GM23338 (cell line): ENCODE results near the gene CTTN. TPM values are rescaled to one million over a fixed set of nuclear protein-coding genes. Genes with fewer than 3 reads are reported as not detected.

Experiments
- ATAC-seq: fragments of 200-7000 bp; cut with Tn5 transposase; 3 replicates; pipeline ENCODE4 v1.9.1; 2020
- DNase-seq: peaks from one replicate; pipeline ENCODE4 v3.0.0-alpha.2; 2015; ENCODE audit warnings: low spot score
- H2AFZ ChIP-seq: fragments of 200-600 bp; sonication (generic); 2 replicates; pipeline ENCODE4 v1.8.0; 2016; ENCODE audit warnings: antibody characterized with exemption, mild to moderate bottlenecking, moderate library complexity
- H3F3A ChIP-seq: fragments of 200-600 bp; sonication (generic); replicated peaks from 2 replicates; pipeline ENCODE4 v1.8.0; 2017; ENCODE audit warnings: antibody characterized with exemption, mixed run types, low read depth
- H3K27ac ChIP-seq: fragments of 200-600 bp; sonication (generic); 2 replicates; pipeline ENCODE4 v1.6.1; 2016; ENCODE audit warnings: low read depth
- H3K27me3 ChIP-seq: fragments of 200-600 bp; sonication (generic); 2 replicates; pipeline ENCODE4 v1.8.0; 2016; ENCODE audit warnings: mild to moderate bottlenecking, mixed run types, moderate library complexity; ENCODE audit not compliant: insufficient read depth
- H3K36me3 ChIP-seq: fragments of 200-600 bp; sonication (generic); 2 replicates; pipeline ENCODE4 v1.8.0; 2016; ENCODE audit warnings: mild to moderate bottlenecking; ENCODE audit not compliant: insufficient read depth
- H3K4me1 ChIP-seq: fragments of 200-600 bp; sonication (generic); 2 replicates; pipeline ENCODE4 v1.8.0; 2016; ENCODE audit warnings: mild to moderate bottlenecking, moderate library complexity; ENCODE audit not compliant: insufficient read depth
- H3K4me2 ChIP-seq: fragments of 200-600 bp; sonication (generic); 2 replicates; pipeline ENCODE4 v1.7.1; 2017; ENCODE audit warnings: mixed run types
- H3K4me3 ChIP-seq: fragments of 200-600 bp; sonication (generic); 2 replicates; pipeline ENCODE4 v1.6.1; 2016; ENCODE audit warnings: mixed run types
- H3K79me2 ChIP-seq: fragments of 200-600 bp; sonication (generic); replicated peaks from 2 replicates; pipeline ENCODE4 v1.8.0; 2017; ENCODE audit warnings: mild to moderate bottlenecking; ENCODE audit not compliant: insufficient read depth
- H3K9me2 ChIP-seq: fragments of 200-600 bp; sonication (generic); 2 replicates; pipeline ENCODE4 v1.8.0; 2017; ENCODE audit not compliant: insufficient read depth
- H4K20me1 ChIP-seq: fragments of 200-600 bp; sonication (generic); replicated peaks from 2 replicates; pipeline ENCODE4 v1.8.0; 2017; ENCODE audit warnings: mild to moderate bottlenecking; ENCODE audit not compliant: insufficient read depth
- H3K27ac Mint-ChIP-seq: 2 replicates; pipeline ENCODE4 v1.8.0; 2020; ENCODE audit warnings: inconsistent platforms, mild to moderate bottlenecking, moderate library complexity, mixed read lengths
- H3K27me3 Mint-ChIP-seq: 3 replicates; pipeline ENCODE4 v1.8.0; 2022; ENCODE audit warnings: low read depth, mild to moderate bottlenecking, moderate library complexity, mixed read lengths, inconsistent platforms; ENCODE audit not compliant: insufficient read depth, poor library complexity
- H3K36me3 Mint-ChIP-seq: 3 replicates; pipeline ENCODE4 v1.8.0; 2021; ENCODE audit warnings: low read depth, mild to moderate bottlenecking, inconsistent platforms, moderate library complexity, mixed read lengths
- H3K4me1 Mint-ChIP-seq: 3 replicates; pipeline ENCODE4 v1.8.0; 2020; ENCODE audit warnings: mild to moderate bottlenecking, inconsistent platforms, mixed read lengths
- H3K4me3 Mint-ChIP-seq: 3 replicates; pipeline ENCODE4 v1.8.0; 2021; ENCODE audit warnings: moderate library complexity, mild to moderate bottlenecking, inconsistent platforms, mixed read lengths
- H3K9me3 Mint-ChIP-seq: 3 replicates; pipeline ENCODE4 v1.8.0; 2020; ENCODE audit warnings: moderate library complexity, mild to moderate bottlenecking, inconsistent platforms, mixed read lengths
- CREB1 ChIP-seq: fragments of 250-450 bp; sonication (Bioruptor Pico); IDR thresholded peaks from 2 replicates; pipeline ENCODE4 v1.5.0; 2020; ENCODE audit warnings: low read depth, mild to moderate bottlenecking, moderate library complexity
- CTCF ChIP-seq, 2 experiments: fragments of 200-600 bp in 1 of 2; sonication (generic) in 1 of 2; conservative IDR thresholded peaks; 2 replicates each; pipeline versions ENCODE4 v1.5.1 to v1.6.1; 2016 to 2017; ENCODE audit warnings: antibody characterized with exemption in 2 of 2, low read depth in 2 of 2, mild to moderate bottlenecking in 2 of 2, moderate library complexity in 1 of 2
- ETS1 ChIP-seq: IDR thresholded peaks from 2 replicates; pipeline ENCODE4 v1.6.1; 2016; ENCODE audit warnings: antibody characterized with exemption
- EZH2 ChIP-seq: fragments of 200-600 bp; sonication (generic); IDR thresholded peaks from one replicate; pipeline ENCODE4 v1.8.0; 2017; ENCODE audit warnings: antibody characterized with exemption, mild to moderate bottlenecking, low read depth; ENCODE audit not compliant: unreplicated experiment
- EZH2phosphoT487 ChIP-seq: fragments of 200-600 bp; sonication (generic); IDR thresholded peaks from one replicate; pipeline ENCODE4 v1.8.1; 2018; ENCODE audit warnings: antibody characterized with exemption; ENCODE audit not compliant: unreplicated experiment
- POLR2AphosphoS5 ChIP-seq: IDR thresholded peaks from 2 replicates; pipeline ENCODE4 v1.6.1; 2016; ENCODE audit warnings: antibody characterized with exemption, low read depth
- REST ChIP-seq: IDR thresholded peaks from one replicate; pipeline ENCODE4 v1.6.1; 2018; ENCODE audit warnings: antibody characterized with exemption; ENCODE audit not compliant: unreplicated experiment
- ZNF331 ChIP-seq: fragments of 250-450 bp; sonication (Bioruptor Pico); IDR thresholded peaks from 2 replicates; pipeline ENCODE4 v1.5.0; 2020; ENCODE audit warnings: low read depth, mild to moderate bottlenecking, moderate library complexity
- ZNF462 ChIP-seq: fragments of 250-450 bp; sonication (Bioruptor Pico); IDR thresholded peaks from 2 replicates; pipeline ENCODE4 v1.5.0; 2020; ENCODE audit warnings: mild to moderate bottlenecking, moderate library complexity
- polyA plus RNA-seq: library from polyadenylated mRNA; unstranded; fragments of >200 nt; fragmentation: Nextera tagmentation; extraction: Ambion mirVana; gene quantifications from 2 replicates; pipeline ENCODE4 v1.2.1, GENCODE V29; 2016
- total RNA-seq: library from RNA; depleted of rRNA; stranded (reverse); fragments of >200 nt; shearing (Covaris generic); gene quantifications from 2 replicates; pipeline ENCODE4 v1.2.3, GENCODE V29; 2014

The CTTN gene
- total and polyA plus RNA-seq, 2 experiments from 2014 or later = 163 to 343 TPM

GRCh38 chr11:70399681-70400112, 1.4 kb downstream of the CTTN start (continued):
- TF ChIP-seq ZNF462 (no peak), EZH2phosphoT487 (no peak), ZNF331 (CRISPR knock-in tag) (no peak), CTCF (conservative IDR thresholded peaks at IDR 0.05; ENCODE audit: low read depth in 2 of 2) (no peak)

GRCh38 chr11:70400643-70401042, 2.3 kb downstream of the CTTN start:
- Histone ChIP-seq H3K79me2 (peaks cover 95% of the 10 kb centered on the region), H3K27me3 (no peaks in the 10 kb centered on the region), H3K9me2 (no peaks in the 10 kb centered on the region), H3K4me3 (peak overlapping the region; percentile 99; the same call in 1 of the 2 replicates), H3K36me3 (peaks cover 7% of the 10 kb centered on the region; the same call in 1 of the 2 replicates), H3K4me2 (peak overlapping the region; percentile 100; the same call in 1 of the 2 replicates), H4K20me1 (peaks cover 46% of the 10 kb centered on the region), H3K4me1 (peaks cover 25% of the 10 kb centered on the region), H3K27ac (peak overlapping the region; percentile 32; the same call in 1 of the 2 replicates), H3F3A (no peaks in the 10 kb centered on the region; the same call in 1 of the 2 replicates), H2AFZ (no peak overlapping the region)
- DNase-seq = peak; percentile 63
- peaks cover 12% of the 10 kb centered on the region for H3K27me3 Mint-ChIP-seq
- H3K9me3 Mint-ChIP-seq = no peaks in the 10 kb centered on the region
- H3K4me1 Mint-ChIP-seq = peaks cover 25% of the 10 kb centered on the region
- peak overlapping the region; percentile 97 for H3K4me3 Mint-ChIP-seq
- peak; percentile 9 for ATAC-seq
- peaks cover 24% of the 10 kb centered on the region for H3K36me3 Mint-ChIP-seq
- H3K27ac Mint-ChIP-seq = no peak overlapping the region
- TF ChIP-seq POLR2AphosphoS5 (no peak), CTCF (conservative IDR thresholded peaks at IDR 0.05; ENCODE audit: low read depth in 2 of 2) (no peak), REST (no peak), EZH2 (no peak), ETS1 (no peak), EZH2phosphoT487 (no peak), CREB1 (CRISPR knock-in tag) (no peak)
